Activated CD8-positive, alpha-beta memory T cell treated with anti-CD3 and anti-CD28 coated beads for 48 hours (primary cell): Measurements from ENCODE around the gene CACNA2D4.

Experiments
- DNase-seq, 3 experiments: peaks; one replicate each; pipeline ENCODE4 v3.0.0-alpha.2; 2020; ENCODE audit warnings: low read depth in 2 of 3, low spot score in 2 of 3

The CACNA2D4 gene

DNA sequence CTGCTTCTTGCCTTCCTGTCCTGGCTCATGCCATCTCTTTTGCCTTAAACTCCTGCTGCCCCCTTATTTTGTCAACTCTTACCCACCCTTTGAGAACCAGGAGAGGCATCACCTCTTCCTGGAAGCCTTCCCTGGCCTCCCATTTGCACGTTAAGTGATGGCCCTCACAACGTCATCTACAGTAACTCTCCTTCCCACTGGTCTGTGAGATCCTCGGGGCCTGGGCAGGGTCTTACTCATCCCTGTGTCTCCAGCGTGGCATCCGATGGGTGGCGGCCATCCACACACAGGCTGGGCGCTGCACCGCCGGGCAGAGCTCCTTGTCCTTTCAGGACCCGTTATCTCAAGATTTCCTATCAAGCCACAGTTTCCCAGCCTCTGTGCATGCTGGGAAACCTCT is 16.8 kb upstream of the CACNA2D4 start:
- no peak for DNase-seq

DNA sequence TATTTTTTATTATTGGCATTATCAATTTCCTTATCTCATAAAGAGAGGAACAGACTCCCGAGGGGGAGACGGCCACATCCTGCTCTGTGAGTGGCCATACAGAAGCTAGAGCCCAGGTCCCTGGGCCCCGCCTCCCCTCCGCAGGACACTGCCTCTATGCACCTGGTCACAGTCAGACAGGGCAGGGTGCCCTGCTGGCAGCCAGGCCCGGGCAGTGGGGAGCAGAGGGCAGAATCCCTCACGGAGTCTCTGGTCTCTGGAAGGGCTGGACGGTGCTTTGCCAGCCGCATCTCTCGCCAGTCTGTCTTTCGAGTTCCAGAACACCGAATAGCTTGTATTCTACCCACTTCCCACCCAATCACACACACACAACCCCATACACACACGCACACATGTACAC is 16.4 kb upstream of the CACNA2D4 start:
- DNase-seq = no peak

DNA sequence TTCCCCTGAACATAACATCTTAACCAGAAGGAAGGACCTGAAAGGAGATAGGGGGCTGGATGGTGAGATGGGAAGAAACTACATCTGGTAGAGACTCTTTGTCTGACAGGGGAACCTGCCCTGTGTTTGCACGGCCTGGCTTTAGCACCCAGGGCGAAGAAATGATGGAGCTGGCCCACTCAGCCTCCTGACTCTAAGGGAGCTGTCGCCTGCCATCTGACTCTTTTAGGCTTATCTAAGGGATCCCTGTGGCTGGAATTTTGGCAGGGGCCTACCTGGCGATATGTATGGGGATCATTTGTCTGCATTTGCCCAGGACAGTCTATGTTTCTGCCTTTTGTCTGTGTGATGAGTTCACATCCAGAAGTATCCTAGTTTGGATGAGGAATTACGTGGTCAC is 15.6 kb upstream of the CACNA2D4 start:
- no peak for DNase-seq

DNA sequence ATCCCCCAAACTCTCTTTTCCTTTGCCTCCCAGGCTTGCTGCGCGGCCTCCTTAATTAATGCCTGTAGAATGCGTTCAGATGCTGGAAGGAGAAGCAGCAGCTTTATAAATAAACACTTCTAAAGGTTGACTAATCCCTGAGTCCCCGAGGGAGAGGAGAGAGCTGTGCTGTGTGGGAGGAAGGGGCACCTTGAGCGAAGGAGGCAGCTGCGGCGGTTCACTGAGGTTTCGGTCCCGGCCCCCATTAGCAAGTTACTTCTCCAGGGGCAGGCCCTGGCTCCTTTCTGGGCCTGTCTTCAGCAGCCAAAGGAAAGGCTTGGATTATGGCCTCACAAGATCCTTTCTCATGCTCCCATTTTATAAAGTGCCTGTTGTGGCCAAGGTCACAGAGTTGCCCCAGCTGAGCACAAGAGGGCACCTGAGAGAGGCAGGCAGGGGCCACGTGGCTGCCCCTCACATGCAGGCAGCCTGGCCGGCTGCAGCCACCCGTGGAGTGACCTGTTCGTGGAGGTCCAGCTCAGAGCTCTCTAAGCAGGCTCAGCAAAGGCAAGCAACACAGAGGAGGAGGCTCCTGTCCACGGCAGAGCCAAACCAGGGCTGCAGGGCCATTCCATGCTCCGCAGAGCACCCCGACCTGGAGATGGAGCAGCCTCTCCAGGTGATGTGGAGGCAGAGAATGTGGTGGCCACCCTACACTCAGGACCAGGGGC is 15.0 kb upstream of the CACNA2D4 start:
- DNase-seq = no peak

DNA sequence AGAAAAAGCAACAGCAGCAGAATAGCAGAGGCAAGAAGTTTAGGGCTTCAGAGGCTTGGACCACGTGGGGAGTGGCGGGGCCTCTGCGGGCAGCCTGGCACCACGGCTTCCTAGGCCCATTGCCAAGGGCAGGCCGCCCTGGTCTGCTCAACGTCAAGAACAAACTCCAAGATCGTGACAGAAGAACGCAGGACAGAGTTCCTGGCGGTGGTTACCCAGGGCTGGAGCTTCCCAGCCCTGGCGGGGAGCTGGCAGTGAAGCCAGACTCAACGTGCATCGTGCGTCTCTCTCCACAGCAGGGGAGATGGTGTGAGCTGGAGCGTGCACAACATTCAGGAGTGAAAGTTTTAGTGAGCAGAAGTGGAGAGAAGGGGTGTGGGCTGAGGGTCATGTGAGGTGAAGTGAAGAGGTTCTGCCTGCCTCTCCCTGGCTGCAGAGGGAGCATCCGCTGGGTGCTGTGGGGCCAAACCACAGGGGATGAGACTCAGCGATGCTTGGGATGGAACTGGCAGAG is 13.9 kb upstream of the CACNA2D4 start:
- no peak for DNase-seq

DNA sequence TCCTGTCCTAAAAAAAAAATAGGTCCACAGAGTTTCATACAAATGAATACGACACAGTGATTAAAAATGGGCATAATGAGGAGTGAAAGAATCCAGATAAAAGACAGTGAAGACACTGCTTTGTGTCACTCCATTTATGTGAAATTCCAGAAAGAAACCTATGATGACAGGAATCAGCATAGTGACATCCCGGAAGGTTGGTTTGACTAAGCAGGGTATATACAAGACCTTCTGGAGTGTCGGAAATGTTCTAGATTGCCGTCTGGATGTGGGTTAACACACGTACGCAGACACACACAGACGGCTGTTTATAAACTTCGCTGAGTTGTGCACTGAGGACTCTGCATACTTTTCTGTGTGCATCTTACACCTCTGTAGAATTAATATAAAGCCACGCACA is 13.2 kb upstream of the CACNA2D4 start:
- no peak for DNase-seq

DNA sequence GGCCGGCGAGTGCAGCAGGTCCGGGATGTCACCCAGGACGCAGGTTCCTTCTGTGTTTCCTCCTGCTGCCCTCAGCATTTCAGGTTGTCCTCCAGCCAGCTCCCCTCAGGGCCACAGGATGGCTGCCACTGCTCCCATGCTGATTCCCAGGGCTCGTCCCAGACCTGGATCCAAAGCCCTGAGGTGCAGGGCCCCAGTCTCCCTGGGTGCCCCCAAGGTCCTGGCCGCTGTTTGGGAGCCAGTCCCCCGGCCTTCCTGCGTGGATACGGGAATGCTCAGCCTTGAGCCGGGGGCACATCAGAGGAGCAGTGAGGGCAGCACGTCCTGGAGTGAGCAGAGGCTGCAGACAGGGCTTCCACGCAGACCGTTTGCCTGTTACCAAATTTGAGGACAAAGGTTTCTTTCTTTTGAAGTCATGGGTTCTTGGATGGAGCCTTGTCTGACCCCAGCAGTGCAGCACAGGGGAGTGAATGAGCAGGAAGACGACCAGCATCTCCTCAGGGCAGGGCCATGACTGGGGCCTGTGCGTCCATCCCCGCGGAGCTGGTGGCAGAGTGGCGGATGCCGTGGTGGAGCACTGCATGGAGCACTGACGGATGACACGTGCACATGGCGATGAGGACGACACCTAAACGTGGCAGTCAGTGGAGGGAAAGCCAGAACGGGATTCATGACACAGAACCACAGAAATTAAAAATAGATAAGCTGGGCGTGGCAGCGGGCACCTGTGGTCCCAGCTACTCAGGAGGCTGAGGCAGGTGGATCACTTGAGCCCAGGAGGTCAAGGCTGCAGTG is 12.5 kb upstream of the CACNA2D4 start:
- no peak for DNase-seq

DNA sequence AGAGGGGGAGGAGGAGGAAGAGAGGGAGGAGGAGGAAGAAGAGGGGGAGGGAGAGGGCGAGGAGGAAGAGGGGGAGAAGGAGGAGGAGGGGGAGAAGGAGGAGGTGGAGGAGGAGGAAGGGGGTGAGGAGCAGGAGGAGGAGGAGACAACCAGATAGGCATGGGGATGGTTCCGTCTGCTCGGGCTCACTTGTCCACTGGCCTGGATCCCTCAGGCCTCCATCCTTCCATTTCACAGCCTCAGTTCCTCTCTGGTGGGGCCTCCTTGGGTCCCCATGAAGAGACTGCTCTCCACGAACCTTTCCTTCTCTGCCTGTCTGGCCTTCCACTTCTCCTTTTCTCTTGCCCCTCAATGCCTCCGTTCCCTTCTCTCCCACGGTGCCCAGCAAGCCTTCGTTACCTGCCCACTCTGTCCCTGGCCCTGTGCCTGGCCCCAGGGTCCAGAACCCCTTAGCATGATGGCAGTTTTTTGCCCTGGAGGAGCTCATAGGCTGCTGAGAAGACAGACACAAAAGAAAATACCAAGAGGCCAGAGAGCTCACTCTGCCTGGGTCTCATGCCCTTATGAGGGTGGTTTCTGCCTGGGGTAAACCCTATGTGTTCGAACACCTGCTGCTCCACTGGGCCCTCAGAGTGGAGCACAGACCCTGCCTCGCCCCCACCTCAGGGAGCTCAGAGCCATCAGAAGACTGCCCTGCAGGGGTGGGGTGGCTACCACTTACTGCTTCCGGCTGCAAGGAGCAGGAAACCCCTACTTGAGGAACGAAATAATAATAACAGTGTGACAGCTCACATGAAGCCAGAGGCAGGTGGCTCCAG is 11.7 kb upstream of the CACNA2D4 start:
- DNase-seq = no peak

DNA sequence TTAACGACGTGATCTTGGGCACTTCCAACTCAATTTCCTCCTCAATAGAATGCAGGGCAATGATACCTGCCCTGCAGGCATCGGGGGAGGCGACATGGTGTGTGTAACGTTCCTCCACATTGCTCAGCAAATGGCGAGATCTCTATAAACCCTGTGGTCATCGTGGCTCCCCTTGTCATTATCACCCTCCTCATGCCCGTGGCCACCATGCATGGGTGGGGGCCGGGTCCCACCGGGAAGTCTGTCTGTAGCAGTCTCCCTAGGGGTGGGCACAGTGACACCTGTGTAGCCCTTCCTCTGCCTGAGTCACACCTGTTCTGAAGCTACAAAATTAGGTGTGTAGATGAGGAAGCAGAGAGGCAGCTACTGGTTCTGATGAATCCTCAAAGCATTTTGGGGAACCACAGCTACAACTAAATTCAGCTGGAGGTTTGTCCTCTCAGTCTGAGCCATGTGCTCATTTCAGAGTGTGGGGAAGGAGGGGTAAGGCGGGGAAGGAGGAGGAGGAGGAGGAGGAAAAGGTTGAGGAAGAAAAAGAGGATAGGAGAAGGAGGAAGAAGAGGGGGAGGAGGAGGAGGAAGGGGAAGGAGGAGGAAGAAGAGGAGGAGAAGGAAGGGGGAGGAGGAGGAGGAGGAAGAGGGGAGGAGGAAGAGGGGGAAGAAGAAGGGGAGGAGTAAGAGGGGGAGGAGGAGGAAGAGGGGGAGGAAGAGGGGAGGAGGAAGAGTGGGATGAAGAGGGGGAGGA is 11.0 kb upstream of the CACNA2D4 start:
- DNase-seq = no peak

DNA sequence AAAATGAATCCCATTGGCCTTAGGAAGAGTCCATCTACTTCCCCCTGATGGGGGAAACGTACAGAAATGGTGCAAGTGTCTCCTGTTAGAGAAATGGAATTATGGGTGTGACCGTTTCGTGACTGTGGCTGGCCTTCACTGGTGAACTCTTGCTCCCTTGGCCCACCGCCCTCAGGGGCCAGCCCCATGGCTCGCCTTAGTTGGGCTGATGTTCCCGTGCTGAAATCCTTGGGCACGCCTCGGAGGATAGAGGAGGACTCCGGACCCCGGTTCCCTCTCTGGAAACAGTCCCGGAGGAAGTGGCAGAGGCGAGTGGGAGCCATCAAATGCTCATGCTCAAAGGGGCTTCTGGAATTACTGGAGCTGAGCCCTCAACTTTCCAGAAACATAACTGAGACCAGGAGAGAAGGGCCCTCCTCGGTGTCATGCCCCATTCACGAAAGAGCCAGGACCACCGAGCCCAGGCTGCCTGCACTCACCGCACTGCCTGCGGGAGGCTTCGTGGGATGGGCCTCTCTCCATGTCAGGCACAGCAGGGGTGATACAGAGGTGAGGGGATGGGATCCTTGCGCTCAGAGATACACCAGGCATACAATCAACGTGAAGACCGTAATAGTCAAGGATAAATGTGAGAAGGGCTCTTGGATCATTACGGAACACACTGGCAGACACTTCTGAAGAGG is 10.1 kb upstream of the CACNA2D4 start:
- no peak for DNase-seq

DNA sequence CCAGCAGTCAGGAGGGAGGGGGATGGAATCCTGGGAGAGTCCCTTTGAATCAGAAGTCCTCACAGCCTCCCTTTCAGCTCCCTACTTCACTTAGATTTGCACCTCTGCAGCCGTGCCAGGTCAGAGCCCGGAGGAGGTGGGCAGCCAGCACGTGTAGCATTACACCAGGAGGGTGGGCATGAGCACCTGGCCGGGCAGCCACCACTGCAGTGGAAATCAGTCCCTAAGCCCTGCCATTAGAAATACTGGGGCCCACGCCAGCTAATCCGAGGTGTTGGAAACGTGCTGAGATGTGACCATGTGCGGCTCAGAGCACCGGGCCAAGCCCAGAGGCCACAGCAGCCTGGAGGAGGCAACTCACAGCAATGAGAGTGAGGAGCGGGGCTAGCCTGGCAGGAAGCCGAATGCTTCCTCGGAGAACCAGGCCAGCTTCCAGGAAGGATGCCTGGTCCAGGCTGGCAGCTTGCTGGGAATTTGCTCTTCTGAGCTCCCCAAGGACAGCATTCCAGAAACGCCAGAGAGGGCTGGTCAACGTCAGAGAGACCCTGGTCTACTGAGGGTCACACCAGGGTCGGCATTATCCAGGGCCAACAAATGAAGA is 9.4 kb upstream of the CACNA2D4 start:
- DNase-seq = no peak

DNA sequence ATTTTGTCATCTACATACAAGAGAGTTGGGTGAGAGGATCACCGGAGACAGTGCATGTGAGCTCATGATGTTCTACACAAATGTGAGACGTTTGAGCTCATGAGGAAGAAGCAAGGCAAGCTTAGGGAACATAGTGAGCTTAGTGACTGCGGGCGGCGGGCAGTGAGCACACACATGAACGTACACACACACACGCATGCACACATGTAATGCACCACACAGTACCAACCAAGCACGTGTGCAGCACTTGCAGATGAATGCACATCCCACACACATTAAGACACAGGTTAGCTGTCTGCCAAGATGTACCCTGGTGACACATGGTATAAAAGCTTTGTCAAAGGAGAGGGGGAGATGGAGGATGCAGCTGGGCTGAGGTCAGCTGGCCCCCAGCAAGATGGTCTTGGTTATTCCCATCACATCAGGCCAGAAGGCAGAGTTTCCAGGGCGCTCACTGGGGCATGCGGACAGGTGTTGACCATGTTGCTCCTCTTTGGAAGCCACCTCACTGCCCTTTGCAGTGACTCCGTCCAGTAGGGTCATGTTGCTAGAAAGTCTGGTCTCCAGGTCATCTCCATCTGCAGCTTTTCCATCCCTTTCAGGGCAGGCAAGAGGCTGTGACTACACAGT is 8.7 kb upstream of the CACNA2D4 start:
- no peak for DNase-seq

DNA sequence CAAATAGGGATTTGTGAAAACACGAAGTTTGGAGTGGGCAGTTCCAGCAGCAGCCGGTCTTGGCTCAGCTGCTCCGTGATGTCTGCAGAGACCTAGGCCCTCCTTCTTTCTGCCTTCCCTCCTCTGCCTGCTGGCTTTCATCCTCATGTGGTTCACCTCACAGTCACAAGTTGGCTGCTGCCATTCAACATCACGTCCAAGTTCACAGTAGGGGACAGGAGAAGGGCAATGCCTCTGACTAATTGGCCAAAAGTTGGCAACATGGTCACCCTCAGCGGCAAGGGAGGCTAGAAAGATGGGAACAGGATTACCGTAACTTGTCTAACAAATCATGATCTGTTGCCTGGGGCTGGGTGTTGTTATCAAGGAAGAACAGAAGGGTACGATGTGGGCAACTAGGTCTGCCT is 7.8 kb upstream of the CACNA2D4 start:
- DNase-seq = no peak

DNA sequence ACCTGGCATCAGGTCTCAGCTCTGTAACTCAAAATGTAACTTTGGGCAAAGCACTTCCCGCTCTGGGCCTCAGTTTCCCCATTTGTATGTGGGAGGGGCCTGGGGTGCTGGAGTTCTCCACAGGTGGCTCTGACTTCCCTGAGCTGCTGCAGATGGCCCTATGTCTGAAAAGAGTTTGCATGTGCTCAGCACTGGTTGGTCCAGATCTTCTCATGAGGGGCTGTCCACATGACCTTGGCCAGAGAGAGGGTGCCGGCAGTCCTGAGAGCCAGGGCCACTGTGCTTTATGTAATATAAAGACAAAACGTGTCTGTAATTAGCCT is 7.2 kb upstream of the CACNA2D4 start:
- no peak for DNase-seq

DNA sequence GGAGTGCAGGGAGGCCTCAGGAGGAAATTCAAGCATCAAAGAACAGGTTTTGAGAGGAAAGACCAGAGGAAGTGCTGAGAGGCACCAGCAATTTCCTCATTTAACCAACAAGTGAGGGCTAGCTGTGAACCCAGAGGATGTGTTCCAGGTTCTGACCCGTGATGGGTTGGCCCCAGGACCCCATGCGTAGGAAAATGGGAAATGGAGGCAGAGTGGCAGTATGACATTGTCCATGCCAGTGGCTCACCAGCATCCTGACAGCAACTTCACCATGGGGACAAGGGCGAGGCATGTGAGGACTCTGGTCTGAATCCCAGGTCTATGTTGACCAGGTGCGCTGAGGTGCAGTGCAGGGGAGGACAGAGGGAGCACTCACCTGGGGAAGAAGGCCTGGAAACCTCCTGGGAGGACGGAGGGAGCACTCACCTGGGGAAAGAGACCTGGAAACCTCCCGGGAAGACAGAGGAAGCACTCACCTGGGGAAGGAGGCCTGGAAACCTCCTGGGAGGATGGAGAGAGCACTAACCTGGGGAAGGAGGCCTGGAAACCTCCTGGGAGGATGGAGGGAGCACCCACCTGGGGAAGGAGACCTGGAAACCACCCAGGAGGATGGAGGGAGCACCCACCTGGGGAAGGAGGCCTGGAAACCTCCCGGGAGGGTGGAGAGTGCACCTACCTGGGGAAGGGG is 6.7 kb upstream of the CACNA2D4 start:
- no peak for DNase-seq

DNA sequence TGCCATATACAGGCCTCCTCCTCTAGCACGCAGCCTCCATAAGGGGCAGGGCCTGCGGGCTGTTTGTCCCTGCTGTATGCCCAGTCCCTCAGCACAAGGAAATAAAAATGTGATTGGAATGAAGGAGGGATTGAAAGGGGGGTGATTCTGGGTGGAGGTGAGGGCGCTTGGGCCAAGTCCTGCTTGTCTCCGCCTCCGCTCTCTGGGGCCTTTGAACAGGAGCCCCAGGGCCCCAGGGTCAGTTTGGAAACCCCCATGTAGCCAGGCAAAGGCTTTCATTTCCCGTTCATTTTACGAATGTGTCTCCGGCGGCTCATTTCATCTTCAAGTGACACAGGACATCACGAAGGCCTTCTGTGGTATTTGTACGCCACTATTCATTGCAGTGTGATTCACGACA is 4.5 kb upstream of the CACNA2D4 start:
- no peak for DNase-seq

DNA sequence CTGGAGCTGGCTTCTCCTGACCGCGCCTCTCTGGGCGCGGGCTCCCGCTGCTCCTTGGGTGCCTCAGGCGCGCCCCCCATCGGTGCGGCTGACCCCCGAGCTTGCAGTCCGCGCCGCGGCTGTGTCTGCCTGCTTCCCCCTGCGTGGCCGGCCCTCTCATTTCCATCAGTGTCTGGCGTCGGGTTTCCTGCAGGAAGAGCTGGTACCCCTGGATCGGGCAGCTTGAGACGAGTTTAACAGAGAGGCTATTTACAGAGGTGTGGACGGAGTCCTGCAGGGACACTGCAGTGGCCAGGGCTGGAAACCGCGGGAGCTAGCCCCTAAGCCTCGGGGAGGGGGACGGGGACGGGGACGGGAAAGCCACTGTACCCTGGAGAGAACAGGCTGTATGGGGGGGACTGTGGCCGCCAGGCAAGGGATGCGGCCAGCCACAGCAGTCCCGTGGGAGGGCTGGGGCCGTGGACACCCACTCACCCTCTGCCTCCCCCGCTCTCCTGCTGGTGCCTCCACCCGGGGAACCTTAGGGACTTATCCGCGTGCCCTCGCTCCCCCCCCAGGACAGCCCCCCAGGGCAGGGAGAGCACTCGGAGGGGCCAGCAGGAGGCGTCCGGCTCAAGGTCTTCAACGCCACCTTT is 3.7 kb upstream of the CACNA2D4 start:
- no peak for DNase-seq

DNA sequence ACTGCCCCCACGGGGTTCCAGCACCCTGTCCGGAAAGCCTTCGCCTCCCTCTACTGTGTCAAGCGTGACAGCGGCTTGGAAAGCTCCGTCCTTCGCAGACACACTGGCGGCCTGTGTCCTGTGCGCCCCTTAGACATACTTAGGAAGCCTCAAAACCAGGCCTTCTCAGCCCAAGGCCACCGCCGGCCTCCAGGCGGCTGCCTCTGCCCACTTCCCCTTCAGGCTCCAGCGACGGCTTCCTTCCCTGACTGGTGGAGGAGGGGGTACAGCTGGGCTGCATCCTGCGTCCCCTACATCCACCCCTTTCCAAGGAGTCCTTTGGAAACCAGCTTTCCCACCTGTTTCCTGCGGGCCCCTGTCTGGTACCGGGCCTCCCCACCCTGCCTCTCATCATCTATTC is 2.5 kb upstream of the CACNA2D4 start:
- no peak for DNase-seq

DNA sequence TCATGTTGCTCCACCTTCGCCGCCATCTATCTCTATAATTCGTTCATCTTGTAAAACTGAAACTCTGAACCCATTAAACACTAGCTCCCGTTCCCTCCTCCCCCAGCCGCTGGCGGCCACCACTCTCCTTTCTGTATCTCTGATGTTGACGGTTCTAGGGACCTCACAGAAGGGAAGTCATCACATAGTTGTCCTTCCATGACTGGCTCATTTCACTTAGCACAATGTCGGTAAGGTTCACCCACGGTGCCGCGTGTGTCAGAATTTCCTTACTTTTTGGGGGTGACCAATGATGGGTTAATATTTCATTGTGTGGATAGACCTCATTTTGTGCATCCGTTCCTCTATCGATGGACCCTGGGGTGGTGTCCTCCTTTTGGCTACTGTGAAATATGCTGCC is 2.0 kb upstream of the CACNA2D4 start:
- DNase-seq = no peak
